HG02623 (cell line): Measurements from ENCODE around the gene ZNF658.
"Not testable (repeated sequence)": the region's sequence is repeated elsewhere in the genome, so short reads cannot be mapped to it uniquely, and the experiment has no call there.

Source experiments
- ATAC-seq: cut with Tn5 transposase; IDR thresholded peaks from one replicate; pipeline ENCODE4 v1.9.1; 2021; ENCODE audit warnings: moderate library complexity; ENCODE audit not compliant: unreplicated experiment

The ZNF658 gene

GRCh38 chr9:66900490-66901131, at the start of gene ZNF658:
Gene ZNF658, plus strand, starts transcription at chr9:66900725. Its CDS starts 2,837 bp downstream, at chr9:66903562.
- peak; percentile 95 for ATAC-seq

DNA sequence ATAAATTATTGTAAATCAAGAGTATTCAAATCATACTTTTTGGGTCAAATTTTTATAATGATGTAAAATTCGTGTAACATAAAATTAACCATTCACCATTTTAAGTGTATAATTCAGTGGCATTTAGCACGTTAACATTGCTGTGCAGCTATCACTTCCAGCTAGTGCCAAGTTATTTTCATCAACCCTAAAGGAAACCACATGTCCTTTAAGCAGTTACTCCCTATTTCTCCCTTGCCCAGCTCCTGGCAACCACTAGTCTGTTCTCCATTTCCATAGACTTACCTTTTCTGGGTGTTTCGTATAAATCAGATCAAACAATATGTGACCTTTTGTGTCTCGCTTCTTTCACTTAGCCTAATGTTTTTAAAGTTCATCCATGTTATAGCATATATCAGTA, 38.8 kb upstream of the ZNF658 start:
- ATAC-seq, result not testable (repeated sequence)

- ATAC-seq, result not testable (repeated sequence)
These were observed 31.9 kb upstream of the ZNF658 start for GRCh38 chr9:66868660-66869059.

DNA sequence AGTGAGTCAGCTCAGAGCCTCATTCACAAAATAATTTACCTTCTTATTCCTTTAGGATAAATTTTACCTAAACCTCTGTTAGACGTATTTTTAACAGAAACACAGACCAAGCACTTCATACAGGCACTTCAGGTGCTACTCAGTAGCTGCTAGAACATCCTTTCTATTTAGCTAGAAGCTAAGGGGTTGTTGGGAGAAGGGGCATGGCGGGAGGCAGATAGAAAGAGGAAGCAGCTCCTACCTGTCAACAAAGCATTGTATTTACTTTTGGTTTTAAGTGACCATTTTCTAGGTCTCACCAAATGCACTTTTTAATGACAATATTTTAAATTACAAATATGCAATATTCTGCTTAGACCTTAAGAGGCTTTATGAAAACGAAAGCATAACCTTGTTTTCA, 19.9 kb upstream of the ZNF658 start:
- ATAC-seq, result peak; percentile 60

GRCh38 chr9:66881847-66882246, 18.7 kb upstream of the ZNF658 start:
- ATAC-seq, result not testable (repeated sequence)

- ATAC-seq, result peak; percentile 86
These were observed 10.2 kb upstream of the ZNF658 start for GRCh38 chr9:66890334-66890733.

GRCh38 chr9:66901141-66901540, 616 bp downstream of the ZNF658 start:
- ATAC-seq, result peak; percentile 24

DNA sequence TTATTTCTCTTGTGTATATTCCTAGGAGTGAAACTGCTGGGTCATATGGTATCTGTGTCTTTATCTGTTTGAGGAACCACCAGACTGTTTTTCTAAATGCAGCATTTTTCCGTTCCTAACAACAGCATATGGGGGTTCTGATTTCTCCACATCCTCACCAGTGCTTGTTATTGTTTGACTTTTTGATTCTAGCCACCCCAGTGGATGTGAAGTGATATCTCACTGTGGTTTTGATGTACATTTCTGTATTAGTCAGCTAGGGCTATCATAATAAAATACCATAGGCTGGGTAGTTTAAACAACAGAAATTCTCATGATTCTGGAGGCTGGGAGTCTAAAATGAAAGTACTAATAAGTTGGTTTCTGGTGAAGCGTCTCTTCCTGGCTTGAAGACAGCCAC, 9.0 kb downstream of the ZNF658 start:
- not testable (repeated sequence) for ATAC-seq

DNA sequence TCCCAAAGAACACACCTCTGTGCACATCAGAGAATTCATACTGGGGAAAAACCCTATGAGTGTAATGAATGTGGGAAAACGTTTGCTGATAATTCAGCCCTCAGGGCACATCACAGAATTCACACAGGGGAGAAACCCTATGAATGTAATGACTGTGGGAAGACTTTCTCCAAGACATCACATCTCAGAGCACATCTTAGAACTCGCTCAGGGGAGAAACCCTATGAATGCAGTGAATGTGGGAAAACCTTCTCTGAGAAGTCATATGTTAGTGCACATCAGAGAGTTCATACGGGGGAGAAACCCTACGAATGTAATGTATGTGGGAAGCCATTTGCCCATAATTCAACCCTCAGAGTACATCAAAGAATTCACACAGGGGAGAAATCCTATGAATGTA, 19.5 kb downstream of the ZNF658 start:
- not testable (repeated sequence) for ATAC-seq

GRCh38 chr9:66936194-66936870, 35.8 kb downstream of the ZNF658 start:
- ATAC-seq, result not testable (repeated sequence)

GRCh38 chr9:66937662-66938061, 37.1 kb downstream of the ZNF658 start:
- ATAC-seq, result not testable (repeated sequence)

- not testable (repeated sequence) for ATAC-seq
These were observed 37.8 kb downstream of the ZNF658 start for GRCh38 chr9:66938322-66938721.

DNA sequence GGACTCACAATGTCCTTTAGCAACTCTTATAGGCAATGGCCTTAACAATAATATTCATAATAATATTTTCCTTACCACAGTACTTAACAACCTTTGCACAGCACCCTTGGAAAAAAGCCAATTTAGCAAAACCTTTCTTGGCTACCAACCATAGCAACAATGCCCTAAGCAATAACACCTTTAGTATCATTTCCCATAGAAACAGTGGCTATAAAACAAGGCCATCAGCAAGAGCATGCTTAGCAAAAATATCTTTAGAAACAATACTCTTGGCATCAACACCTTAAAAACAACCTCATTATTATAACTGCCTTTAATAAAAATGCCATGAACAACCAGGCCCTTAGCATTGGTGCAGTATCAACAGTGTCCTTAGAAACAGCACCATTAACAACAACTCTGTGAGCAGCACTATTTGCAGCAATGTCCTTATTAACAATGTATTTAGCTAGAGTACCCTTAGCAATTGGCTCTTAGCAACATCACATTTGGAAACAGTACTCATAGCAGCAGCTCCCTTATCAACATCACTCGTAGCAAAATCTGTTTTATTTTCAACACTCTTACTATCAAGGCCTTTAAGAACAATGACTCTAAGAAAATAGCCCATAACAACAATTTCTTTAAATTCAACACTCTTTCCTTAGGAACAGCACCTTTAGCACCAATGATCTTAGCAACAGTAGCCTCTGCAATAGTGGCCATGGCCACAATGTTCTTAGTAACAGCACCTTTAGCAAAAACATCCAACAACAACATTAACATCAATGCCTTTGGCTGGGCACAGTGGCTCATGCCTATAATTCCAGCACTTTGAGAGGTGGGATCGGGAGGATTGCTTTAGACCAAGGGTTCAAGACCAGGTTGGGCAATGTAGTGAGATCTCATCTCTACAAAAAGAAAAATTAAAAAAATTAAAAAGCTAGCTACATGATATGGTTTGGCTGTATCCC, 39.6 kb downstream of the ZNF658 start:
- ATAC-seq, result not testable (repeated sequence)

GRCh38 chr9:66942400-66943155, 42.1 kb downstream of the ZNF658 start:
- not testable (repeated sequence) for ATAC-seq

GRCh38 chr9:66952576-66952975, 52.1 kb downstream of the ZNF658 start:
- not testable (repeated sequence) for ATAC-seq
